ENCODE measurements around the gene RRBP1.

DNA sequence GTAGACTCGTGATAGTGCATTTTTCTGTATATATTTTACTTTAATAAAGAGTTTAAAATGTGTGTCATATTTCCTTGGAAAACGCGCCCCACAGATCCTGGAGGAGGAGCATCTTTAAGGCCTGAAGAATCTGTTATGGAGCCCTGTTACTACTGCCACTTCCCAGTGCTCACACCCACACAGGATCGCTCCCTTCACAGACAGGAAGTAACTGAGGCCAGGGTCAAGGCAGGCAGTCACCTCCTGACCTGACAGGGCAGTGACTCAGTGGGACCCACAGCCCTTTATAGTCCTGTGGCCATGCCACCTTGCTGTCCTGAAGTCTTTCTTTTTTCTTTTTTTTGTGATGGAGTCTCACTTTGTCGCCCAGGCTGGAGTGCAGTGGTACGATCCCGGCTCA, 9.0 kb downstream of the RRBP1 start:
- TF ChIP-seq, protein P1, sequence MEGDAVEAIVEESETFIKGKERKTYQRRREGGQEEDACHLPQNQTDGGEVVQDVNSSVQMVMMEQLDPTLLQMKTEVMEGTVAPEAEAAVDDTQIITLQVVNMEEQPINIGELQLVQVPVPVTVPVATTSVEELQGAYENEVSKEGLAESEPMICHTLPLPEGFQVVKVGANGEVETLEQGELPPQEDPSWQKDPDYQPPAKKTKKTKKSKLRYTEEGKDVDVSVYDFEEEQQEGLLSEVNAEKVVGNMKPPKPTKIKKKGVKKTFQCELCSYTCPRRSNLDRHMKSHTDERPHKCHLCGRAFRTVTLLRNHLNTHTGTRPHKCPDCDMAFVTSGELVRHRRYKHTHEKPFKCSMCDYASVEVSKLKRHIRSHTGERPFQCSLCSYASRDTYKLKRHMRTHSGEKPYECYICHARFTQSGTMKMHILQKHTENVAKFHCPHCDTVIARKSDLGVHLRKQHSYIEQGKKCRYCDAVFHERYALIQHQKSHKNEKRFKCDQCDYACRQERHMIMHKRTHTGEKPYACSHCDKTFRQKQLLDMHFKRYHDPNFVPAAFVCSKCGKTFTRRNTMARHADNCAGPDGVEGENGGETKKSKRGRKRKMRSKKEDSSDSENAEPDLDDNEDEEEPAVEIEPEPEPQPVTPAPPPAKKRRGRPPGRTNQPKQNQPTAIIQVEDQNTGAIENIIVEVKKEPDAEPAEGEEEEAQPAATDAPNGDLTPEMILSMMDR (conservative IDR thresholded peaks at IDR 0.05; ENCODE audit: low read depth, low read length): no peak
- no peak for TF ChIP-seq RCOR1 (IDR thresholded peaks at IDR 0.05; ENCODE audit: insufficient replicate concordance, low read length)
- no peak for TF ChIP-seq POLR2A (IDR thresholded peaks at IDR 0.05; ENCODE audit: low read depth, low read length)
- TF ChIP-seq CEBPB (IDR thresholded peaks at IDR 0.05; ENCODE audit: low read depth, low read length): no peak
- TF ChIP-seq NFE2L2 (IDR thresholded peaks at IDR 0.05; ENCODE audit: low read depth, low read length): no peak
- TF ChIP-seq ELK1 (IDR thresholded peaks at IDR 0.05; ENCODE audit: borderline replicate concordance, low read depth, low read length): no peak
- no peak for TF ChIP-seq MXI1 (IDR thresholded peaks at IDR 0.05; ENCODE audit: borderline replicate concordance, low read depth, low read length)
- TF ChIP-seq SMC3 (IDR thresholded peaks at IDR 0.05; ENCODE audit: low read depth, low read length): no peak
